HCT116 (cell line): ENCODE data around the gene DNM3. TPM values are rescaled to one million over a fixed set of nuclear protein-coding genes. Genes with fewer than 3 reads are reported as not detected.

Source experiments
- ATAC-seq: fragments of 200-7000 bp; cut with Tn5 transposase; 2 replicates; pipeline ENCODE4 v1.9.1; 2020; ENCODE audit warnings: mild to moderate bottlenecking, moderate library complexity
- BruUV-seq: library from RNA; stranded (reverse); fragments of 400-500 nt; replicated peaks from 2 replicates; lab custom pipeline; 2021; lab: Mats Ljungman, UMichigan
- CTCF ChIA-PET: fragments of 300-600 bp; sonication (Branson Sonifier 250); formaldehyde crosslinking; loops from one replicate; lab custom pipeline; 2021; ENCODE audit warnings: antibody characterized with exemption; lab: Charles Lee
- POLR2A ChIA-PET: fragments of 300-600, 350-600 bp; sonication (Branson Sonifier 250); formaldehyde crosslinking; loops from one replicate; lab custom pipeline; 2021; ENCODE audit warnings: antibody characterized with exemption; lab: Charles Lee
- RAD21 ChIA-PET, 2 experiments: fragments of 300-600 bp; sonication (Branson Sonifier 250); formaldehyde crosslinking; loops; one replicate each; lab custom pipeline; 2023; ENCODE audit warnings: low total read pairs in 2 of 2; ENCODE audit not compliant: uncharacterized antibody in 2 of 2, unreplicated experiment in 2 of 2, low non-redundant PET in 1 of 2; lab: Charles Lee
- DNase-seq: peaks from one replicate; pipeline ENCODE4 v3.0.0-alpha.2; 2010; ENCODE audit warnings: low read depth, low spot score
- H2AFZ ChIP-seq: fragments of 200-600 bp; shearing (Covaris generic), sonication (generic); 2 replicates; pipeline ENCODE4 v1.6.1; 2017; ENCODE audit warnings: low read depth, mixed run types, mixed read lengths, antibody characterized with exemption, low read length; ENCODE audit not compliant: poor library complexity, severe bottlenecking
- H3K27ac ChIP-seq: 2 replicates; pipeline ENCODE4 v1.5.1; 2012; ENCODE audit warnings: low read depth, low read length
- H3K27me3 ChIP-seq: fragments of 200-600 bp; sonication (generic); 2 replicates; pipeline ENCODE4 v1.6.1; 2016; ENCODE audit warnings: mixed run types, low read length, mixed read lengths; ENCODE audit not compliant: insufficient read depth
- H3K36me3 ChIP-seq, 2 experiments: fragments of 200-500 bp in 1 of 2; fragments of 200-600 bp in 1 of 2; sonication (Bioruptor generic) in 1 of 2; sonication (generic) in 1 of 2; 2 replicates each; pipeline versions ENCODE4 v1.5.1 to v1.6.1; 2014 to 2016; ENCODE audit warnings: low read length in 2 of 2, inconsistent platforms in 1 of 2, mixed read lengths in 1 of 2, mixed run types in 1 of 2; ENCODE audit not compliant: insufficient read depth in 2 of 2, control insufficient read depth in 1 of 2
- H3K4me1 ChIP-seq, 2 experiments: fragments of 200-600 bp in 1 of 2; sonication (generic) in 1 of 2; 2 replicates each; pipeline versions ENCODE4 v1.5.1 to v1.6.1; 2012 to 2017; ENCODE audit warnings: low read length in 2 of 2, inconsistent platforms in 1 of 2, mild to moderate bottlenecking in 1 of 2, mixed read lengths in 1 of 2, mixed run types in 1 of 2, moderate library complexity in 1 of 2; ENCODE audit not compliant: insufficient read depth in 2 of 2, control insufficient read depth in 1 of 2
- H3K4me2 ChIP-seq: fragments of 200-600 bp; sonication (generic); 2 replicates; pipeline ENCODE4 v1.6.1; 2017; ENCODE audit warnings: mixed run types, low read length, mixed read lengths
- H3K4me3 ChIP-seq, 2 experiments: fragments of 200-600 bp in 1 of 2; sonication (generic) in 1 of 2; replicated peaks in 1 of 2; 2 replicates each; pipeline ENCODE4 v1.5.1; 2011 to 2016; ENCODE audit warnings: low read length in 2 of 2, control low read depth in 1 of 2, low read depth in 1 of 2, mild to moderate bottlenecking in 1 of 2, mixed read lengths in 1 of 2, mixed run types in 1 of 2
- H3K79me2 ChIP-seq: fragments of 200-600 bp; sonication (generic); 2 replicates; pipeline ENCODE4 v1.6.1; 2017; ENCODE audit warnings: mild to moderate bottlenecking, mixed run types, low read length, moderate library complexity, mixed read lengths; ENCODE audit not compliant: insufficient read depth
- H3K9ac ChIP-seq: fragments of 200-600 bp; sonication (generic); 2 replicates; pipeline ENCODE4 v1.6.1; 2016; ENCODE audit warnings: low read length, mixed read lengths
- H3K9me2 ChIP-seq: fragments of 200-600 bp; sonication (generic), shearing (Covaris generic); 2 replicates; pipeline ENCODE4 v1.6.1; 2017; ENCODE audit warnings: mixed run types, mild to moderate bottlenecking, moderate library complexity; ENCODE audit not compliant: insufficient read depth
- H3K9me3 ChIP-seq, 2 experiments: fragments of 200-500 bp in 1 of 2; fragments of 200-600 bp in 1 of 2; sonication (Bioruptor generic) in 1 of 2; sonication (generic) in 1 of 2; 2 replicates each; pipeline ENCODE4 v1.6.1; 2014 to 2017; ENCODE audit warnings: low read length in 2 of 2, mixed read lengths in 2 of 2, inconsistent platforms in 1 of 2, low read depth in 1 of 2, mild to moderate bottlenecking in 1 of 2, mixed run types in 1 of 2, moderate library complexity in 1 of 2; ENCODE audit not compliant: control insufficient read depth in 1 of 2, insufficient read depth in 1 of 2
- H4K20me1 ChIP-seq: fragments of 200-600 bp; sonication (generic), shearing (Covaris generic); 2 replicates; pipeline ENCODE4 v1.6.1; 2017; ENCODE audit warnings: mixed run types, mild to moderate bottlenecking, moderate library complexity; ENCODE audit not compliant: insufficient read depth
- CBX3 ChIP-seq: IDR thresholded peaks from 2 replicates; pipeline ENCODE4 v1.6.1; 2012; ENCODE audit warnings: low read depth
- CEBPB ChIP-seq: IDR thresholded peaks from 2 replicates; pipeline ENCODE4 v1.6.1; 2012; ENCODE audit warnings: low read depth
- EGR1 ChIP-seq: IDR thresholded peaks from 2 replicates; pipeline ENCODE4 v1.6.1; 2012; ENCODE audit warnings: low read depth
- ELF1 ChIP-seq: IDR thresholded peaks from 2 replicates; pipeline ENCODE4 v1.6.1; 2012; ENCODE audit warnings: low read depth, borderline replicate concordance
- EZH2 ChIP-seq: fragments of 200-600 bp; sonication (generic); IDR thresholded peaks from 2 replicates; pipeline ENCODE4 v1.6.1; 2017; ENCODE audit warnings: antibody characterized with exemption, mixed run types
- EZH2phosphoT487 ChIP-seq: fragments of 200-600 bp; IDR thresholded peaks from 2 replicates; pipeline ENCODE4 v1.6.1; 2018; ENCODE audit warnings: antibody characterized with exemption, borderline replicate concordance
- FOSL1 ChIP-seq: IDR thresholded peaks from 2 replicates; pipeline ENCODE4 v1.6.1; 2012; ENCODE audit warnings: low read depth
- JUND ChIP-seq: IDR thresholded peaks from 2 replicates; pipeline ENCODE4 v1.6.1; 2012
- POLR2A ChIP-seq: IDR thresholded peaks from 2 replicates; pipeline ENCODE4 v1.7.0; 2011; ENCODE audit warnings: borderline replicate concordance; ENCODE audit not compliant: insufficient read depth, insufficient read length; ENCODE audit errors: extremely low read depth
- POLR2AphosphoS5 ChIP-seq: IDR thresholded peaks from 2 replicates; pipeline ENCODE4 v1.6.1; 2011; ENCODE audit warnings: mild to moderate bottlenecking, low read depth, low read length, moderate library complexity
- RAD21 ChIP-seq: IDR thresholded peaks from 2 replicates; pipeline ENCODE4 v1.6.1; 2012; ENCODE audit warnings: low read depth, mild to moderate bottlenecking
- SIN3A ChIP-seq: IDR thresholded peaks from 2 replicates; pipeline ENCODE4 v1.6.1; 2012; ENCODE audit warnings: low read depth
- SP1 ChIP-seq: IDR thresholded peaks from 2 replicates; pipeline ENCODE4 v1.6.1; 2012; ENCODE audit warnings: low read depth
- SRF ChIP-seq: IDR thresholded peaks from 2 replicates; pipeline ENCODE4 v1.6.1; 2012; ENCODE audit warnings: low read depth
- ZFX ChIP-seq: fragments of 450-650 bp; IDR thresholded peaks from 2 replicates; pipeline ENCODE4 v1.6.1; 2017
- ZNF274 ChIP-seq: fragments of 200-500 bp; sonication (Bioruptor generic); IDR thresholded peaks from 2 replicates; pipeline ENCODE4 v1.6.1; 2014; ENCODE audit warnings: mild to moderate bottlenecking, low read depth, low read length, inconsistent platforms
- intact Hi-C: fragments of 100-400 bp; cut with micrococcal nuclease; formaldehyde crosslinking; loops from 2 replicates; pipeline ENCODE4 v1.10.0; 2022
- total RNA-seq: library from RNA; stranded (reverse); gene quantifications from one replicate; pipeline ENCODE4 v1.2.1, GENCODE V29; 2021; ENCODE audit not compliant: unreplicated experiment
- TF ChIP-seq, protein P1 (sequence below): IDR thresholded peaks from 2 replicates; pipeline ENCODE4 v1.6.1; 2012; ENCODE audit warnings: low read depth
- TF ChIP-seq, protein P2 (sequence below): IDR thresholded peaks from 2 replicates; pipeline ENCODE4 v1.6.1; 2012
- TF ChIP-seq, protein P3 (sequence below): IDR thresholded peaks from 2 replicates; pipeline ENCODE4 v1.6.1; 2011; ENCODE audit warnings: mild to moderate bottlenecking, low read length, moderate library complexity; ENCODE audit not compliant: insufficient replicate concordance; ENCODE audit errors: extremely low read depth

The DNM3 gene
- total RNA-seq, 1 experiment from 2014 or later: 3.1 TPM

DNA sequence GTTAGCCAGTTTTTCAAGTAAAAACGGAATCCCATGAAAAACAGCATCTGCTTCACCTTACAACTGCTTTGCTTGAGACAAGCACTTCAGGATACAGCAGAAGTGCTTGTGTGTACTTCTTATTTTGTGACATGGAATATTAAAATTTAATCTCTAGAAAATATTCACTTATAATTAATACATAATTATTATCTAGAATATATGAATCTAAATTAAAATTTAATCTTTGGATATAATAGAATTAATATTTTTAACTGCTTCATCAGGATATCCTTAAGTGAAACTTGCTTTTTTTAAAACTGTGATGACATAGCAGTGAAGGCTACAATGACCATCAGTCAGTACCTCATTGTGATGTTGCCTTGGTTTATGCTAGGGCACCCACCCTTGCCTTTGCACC is 430.8 kb downstream of the DNM3 start:
- no peak overlapping the region for H3K4me2 ChIP-seq
- no peaks in the 10 kb centered on the region for H3K27me3 ChIP-seq
- BruUV-seq: no TSS peak
- intact Hi-C loops: no loop called here
- peaks cover 0 to under 1% of the 10 kb centered on the region in 2 experiments; a peak in 1 of 4 replicates for H3K4me1 ChIP-seq
- H3K9ac ChIP-seq: no peak overlapping the region
- DNase-seq (no peak), ATAC-seq (no peak)
- H3K27ac ChIP-seq: no peak overlapping the region
- no peak overlapping the region for H2AFZ ChIP-seq
- POLR2A ChIA-PET: no interaction called here
- H3K4me3 ChIP-seq: no peak overlapping the region
- TF ChIP-seq ELF1: no peak
- TF ChIP-seq, protein P1, sequence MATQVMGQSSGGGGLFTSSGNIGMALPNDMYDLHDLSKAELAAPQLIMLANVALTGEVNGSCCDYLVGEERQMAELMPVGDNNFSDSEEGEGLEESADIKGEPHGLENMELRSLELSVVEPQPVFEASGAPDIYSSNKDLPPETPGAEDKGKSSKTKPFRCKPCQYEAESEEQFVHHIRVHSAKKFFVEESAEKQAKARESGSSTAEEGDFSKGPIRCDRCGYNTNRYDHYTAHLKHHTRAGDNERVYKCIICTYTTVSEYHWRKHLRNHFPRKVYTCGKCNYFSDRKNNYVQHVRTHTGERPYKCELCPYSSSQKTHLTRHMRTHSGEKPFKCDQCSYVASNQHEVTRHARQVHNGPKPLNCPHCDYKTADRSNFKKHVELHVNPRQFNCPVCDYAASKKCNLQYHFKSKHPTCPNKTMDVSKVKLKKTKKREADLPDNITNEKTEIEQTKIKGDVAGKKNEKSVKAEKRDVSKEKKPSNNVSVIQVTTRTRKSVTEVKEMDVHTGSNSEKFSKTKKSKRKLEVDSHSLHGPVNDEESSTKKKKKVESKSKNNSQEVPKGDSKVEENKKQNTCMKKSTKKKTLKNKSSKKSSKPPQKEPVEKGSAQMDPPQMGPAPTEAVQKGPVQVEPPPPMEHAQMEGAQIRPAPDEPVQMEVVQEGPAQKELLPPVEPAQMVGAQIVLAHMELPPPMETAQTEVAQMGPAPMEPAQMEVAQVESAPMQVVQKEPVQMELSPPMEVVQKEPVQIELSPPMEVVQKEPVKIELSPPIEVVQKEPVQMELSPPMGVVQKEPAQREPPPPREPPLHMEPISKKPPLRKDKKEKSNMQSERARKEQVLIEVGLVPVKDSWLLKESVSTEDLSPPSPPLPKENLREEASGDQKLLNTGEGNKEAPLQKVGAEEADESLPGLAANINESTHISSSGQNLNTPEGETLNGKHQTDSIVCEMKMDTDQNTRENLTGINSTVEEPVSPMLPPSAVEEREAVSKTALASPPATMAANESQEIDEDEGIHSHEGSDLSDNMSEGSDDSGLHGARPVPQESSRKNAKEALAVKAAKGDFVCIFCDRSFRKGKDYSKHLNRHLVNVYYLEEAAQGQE: no peak
- TF ChIP-seq POLR2AphosphoS5: no peak
- no peak for TF ChIP-seq JUND
- TF ChIP-seq ZFX: no peak
- TF ChIP-seq, protein P2, sequence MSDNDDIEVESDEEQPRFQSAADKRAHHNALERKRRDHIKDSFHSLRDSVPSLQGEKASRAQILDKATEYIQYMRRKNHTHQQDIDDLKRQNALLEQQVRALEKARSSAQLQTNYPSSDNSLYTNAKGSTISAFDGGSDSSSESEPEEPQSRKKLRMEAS: no peak
- TF ChIP-seq, protein P3, sequence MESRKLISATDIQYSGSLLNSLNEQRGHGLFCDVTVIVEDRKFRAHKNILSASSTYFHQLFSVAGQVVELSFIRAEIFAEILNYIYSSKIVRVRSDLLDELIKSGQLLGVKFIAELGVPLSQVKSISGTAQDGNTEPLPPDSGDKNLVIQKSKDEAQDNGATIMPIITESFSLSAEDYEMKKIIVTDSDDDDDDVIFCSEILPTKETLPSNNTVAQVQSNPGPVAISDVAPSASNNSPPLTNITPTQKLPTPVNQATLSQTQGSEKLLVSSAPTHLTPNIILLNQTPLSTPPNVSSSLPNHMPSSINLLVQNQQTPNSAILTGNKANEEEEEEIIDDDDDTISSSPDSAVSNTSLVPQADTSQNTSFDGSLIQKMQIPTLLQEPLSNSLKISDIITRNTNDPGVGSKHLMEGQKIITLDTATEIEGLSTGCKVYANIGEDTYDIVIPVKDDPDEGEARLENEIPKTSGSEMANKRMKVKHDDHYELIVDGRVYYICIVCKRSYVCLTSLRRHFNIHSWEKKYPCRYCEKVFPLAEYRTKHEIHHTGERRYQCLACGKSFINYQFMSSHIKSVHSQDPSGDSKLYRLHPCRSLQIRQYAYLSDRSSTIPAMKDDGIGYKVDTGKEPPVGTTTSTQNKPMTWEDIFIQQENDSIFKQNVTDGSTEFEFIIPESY: no peak
- TF ChIP-seq SIN3A: no peak
- no peak for TF ChIP-seq FOSL1
- TF ChIP-seq EZH2: no peak
- no peak for TF ChIP-seq ZNF274
- TF ChIP-seq CBX3: no peak
- TF ChIP-seq RAD21: no peak
- no peak for TF ChIP-seq POLR2A
- no peak for TF ChIP-seq CEBPB
- TF ChIP-seq EZH2phosphoT487: no peak
- TF ChIP-seq SP1: no peak
- TF ChIP-seq SRF: no peak
- no peak for TF ChIP-seq EGR1
- no peaks in the 10 kb centered on the region for H4K20me1 ChIP-seq
- CTCF ChIA-PET: no interaction called here
- no peaks in the 10 kb centered on the region for H3K79me2 ChIP-seq
- RAD21 ChIA-PET: no interaction called here
- no peaks in the 10 kb centered on the region for H3K9me3 ChIP-seq
- H3K36me3 ChIP-seq: no peaks in the 10 kb centered on the region
- no peaks in the 10 kb centered on the region for H3K9me2 ChIP-seq
